CD4-positive, alpha-beta T cell treated with Interferon alpha-2 for 1 hour (primary cell): ENCODE data around the gene TWIST2.

ENCODE experiments used
- DNase-seq, 2 donors: peaks; one replicate each; pipeline ENCODE4 v3.0.0-alpha.2; 2020 to 2022

TWIST2 gene

GRCh38 chr2:238942726-238943300 is 94.9 kb downstream of the TWIST2 start:
- DNase-seq: no peak

- no peak for DNase-seq
Measured at GRCh38 chr2:238943338-238944067, 95.6 kb downstream of the TWIST2 start.

GRCh38 chr2:238945433-238946150 is 97.7 kb downstream of the TWIST2 start:
- no peak for DNase-seq

GRCh38 chr2:238946318-238947242 is 98.7 kb downstream of the TWIST2 start:
- no peak for DNase-seq

GRCh38 chr2:238947243-238947760 is 99.4 kb downstream of the TWIST2 start:
- no peak for DNase-seq

- DNase-seq: no peak
Measured at GRCh38 chr2:238947920-238948710, 100.2 kb downstream of the TWIST2 start.

GRCh38 chr2:238948765-238949641 is 101.1 kb downstream of the TWIST2 start:
- DNase-seq: no peak

- DNase-seq: no peak
Measured at GRCh38 chr2:238949710-238950345, 101.9 kb downstream of the TWIST2 start.

GRCh38 chr2:238950551-238950950 is 102.7 kb downstream of the TWIST2 start:
- no peak for DNase-seq

GRCh38 chr2:238952261-238952919 is 104.5 kb downstream of the TWIST2 start:
- no peak for DNase-seq

- no peak for DNase-seq
Measured at GRCh38 chr2:238954841-238955591, 107.1 kb downstream of the TWIST2 start.

- no peak for DNase-seq
Measured at GRCh38 chr2:238955648-238956531, 108.0 kb downstream of the TWIST2 start.

GRCh38 chr2:238956676-238957075 is 108.8 kb downstream of the TWIST2 start:
- DNase-seq: no peak
